SK-N-SH treated with all-trans-retinoic acid at 6 μM for 48 hours (cell line): ENCODE data around the gene KLHL29.

ENCODE experiments used
- ATAC-seq: fragments of 200-7000 bp; cut with Tn5 transposase; 3 replicates; pipeline ENCODE4 v1.9.1; 2020; ENCODE audit warnings: mild to moderate bottlenecking, moderate library complexity
- ARNTL ChIP-seq: fragments of 450-650 bp; formaldehyde crosslinking; IDR thresholded peaks from 2 replicates; pipeline ENCODE4 v1.5.0; 2020; ENCODE audit warnings: low read depth, mild to moderate bottlenecking, moderate library complexity, borderline replicate concordance
- BACH2 ChIP-seq: fragments of 250-450 bp; sonication (Bioruptor Pico); IDR thresholded peaks from 2 replicates; pipeline ENCODE4 v1.9.0; 2021; ENCODE audit warnings: mild to moderate bottlenecking, borderline replicate concordance
- CSDC2 ChIP-seq: fragments of 250-450 bp; sonication (Bioruptor Pico); IDR thresholded peaks from 2 replicates; pipeline ENCODE4 v1.5.0; 2020; ENCODE audit warnings: mild to moderate bottlenecking, moderate library complexity
- ESRRG ChIP-seq: fragments of 250-450 bp; sonication (Bioruptor Pico); IDR thresholded peaks from 2 replicates; pipeline ENCODE4 v1.6.1; 2021; ENCODE audit warnings: mild to moderate bottlenecking
- GLIS3 ChIP-seq: fragments of 250-450 bp; sonication (Bioruptor Pico); IDR thresholded peaks from 2 replicates; pipeline ENCODE4 v1.5.0; 2020; ENCODE audit warnings: mild to moderate bottlenecking, moderate library complexity
- ISL1 ChIP-seq: fragments of 250-450 bp; sonication (Bioruptor Pico); IDR thresholded peaks from 2 replicates; pipeline ENCODE4 v2.1.2; 2022; ENCODE audit warnings: mild to moderate bottlenecking, moderate library complexity
- OSR1 ChIP-seq: fragments of 250-450 bp; sonication (Bioruptor Pico); IDR thresholded peaks from 2 replicates; pipeline ENCODE4 v1.8.0; 2022; ENCODE audit warnings: moderate library complexity, mild to moderate bottlenecking, inconsistent platforms
- PPARA ChIP-seq: fragments of 250-450 bp; sonication (Bioruptor Pico); IDR thresholded peaks from 2 replicates; pipeline ENCODE4 v1.5.0; 2020; ENCODE audit warnings: mild to moderate bottlenecking, borderline replicate concordance
- RARB ChIP-seq: fragments of 250-450 bp; sonication (Bioruptor Pico); IDR thresholded peaks from 2 replicates; pipeline ENCODE4 v1.8.0; 2021; ENCODE audit warnings: mild to moderate bottlenecking, moderate library complexity
- SNAI2 ChIP-seq: fragments of 250-450 bp; sonication (Bioruptor Pico); IDR thresholded peaks from 2 replicates; pipeline ENCODE4 v1.5.0; 2020; ENCODE audit warnings: mild to moderate bottlenecking, moderate library complexity
- TCF4 ChIP-seq: fragments of 250-450 bp; sonication (Bioruptor Pico); IDR thresholded peaks from 2 replicates; pipeline ENCODE4 v1.8.0; 2021; ENCODE audit warnings: mild to moderate bottlenecking, moderate library complexity, borderline replicate concordance
- TOX ChIP-seq: fragments of 250-450 bp; sonication (Bioruptor Pico); IDR thresholded peaks from 2 replicates; pipeline ENCODE4 v1.8.0; 2021; ENCODE audit warnings: mild to moderate bottlenecking, moderate library complexity, borderline replicate concordance
- ZC3H10 ChIP-seq: fragments of 250-450 bp; sonication (Bioruptor Pico); IDR thresholded peaks from 2 replicates; pipeline ENCODE4 v1.5.1; 2021; ENCODE audit warnings: mild to moderate bottlenecking, moderate library complexity
- ZFP3 ChIP-seq: fragments of 250-450 bp; sonication (Bioruptor Pico); IDR thresholded peaks from 2 replicates; pipeline ENCODE4 v1.5.0; 2020; ENCODE audit warnings: mild to moderate bottlenecking, moderate library complexity
- ZFP30 ChIP-seq: fragments of 450-650 bp; formaldehyde crosslinking; IDR thresholded peaks from 2 replicates; pipeline ENCODE4 v1.5.0; 2022; ENCODE audit warnings: mild to moderate bottlenecking, moderate library complexity
- ZNF565 ChIP-seq: fragments of 450-650 bp; formaldehyde crosslinking; conservative IDR thresholded peaks from 2 replicates; pipeline ENCODE4 v1.5.0; 2020; ENCODE audit warnings: low read depth, mild to moderate bottlenecking, moderate library complexity
- ZNF70 ChIP-seq: fragments of 450-650 bp; formaldehyde crosslinking; IDR thresholded peaks from 2 replicates; pipeline ENCODE4 v1.5.0; 2020; ENCODE audit warnings: mild to moderate bottlenecking, moderate library complexity
- ZNF8 ChIP-seq: fragments of 450-650 bp; formaldehyde crosslinking; IDR thresholded peaks from 2 replicates; pipeline ENCODE4 v1.5.0; 2020; ENCODE audit warnings: mild to moderate bottlenecking, moderate library complexity
- TF ChIP-seq, protein P1 (sequence below): fragments of 250-450 bp; sonication (Bioruptor Pico); IDR thresholded peaks from 2 replicates; pipeline ENCODE4 v1.5.0; 2020; ENCODE audit warnings: mild to moderate bottlenecking, moderate library complexity
- TF ChIP-seq, protein P2 (sequence below): fragments of 250-450 bp; sonication (Bioruptor Pico); IDR thresholded peaks from 2 replicates; pipeline ENCODE4 v1.8.0; 2020; ENCODE audit warnings: mild to moderate bottlenecking, moderate library complexity, borderline replicate concordance
- TF ChIP-seq, protein P3 (sequence below): fragments of 250-450 bp; sonication (Bioruptor Pico); IDR thresholded peaks from 2 replicates; pipeline ENCODE4 v1.5.1; 2020; ENCODE audit warnings: low read depth, mild to moderate bottlenecking, moderate library complexity
- TF ChIP-seq, protein P4 (sequence below): fragments of 250-450 bp; sonication (Bioruptor Pico); IDR thresholded peaks from 2 replicates; pipeline ENCODE4 v1.5.1; 2021; ENCODE audit warnings: mild to moderate bottlenecking, moderate library complexity

Gene KLHL29

DNA sequence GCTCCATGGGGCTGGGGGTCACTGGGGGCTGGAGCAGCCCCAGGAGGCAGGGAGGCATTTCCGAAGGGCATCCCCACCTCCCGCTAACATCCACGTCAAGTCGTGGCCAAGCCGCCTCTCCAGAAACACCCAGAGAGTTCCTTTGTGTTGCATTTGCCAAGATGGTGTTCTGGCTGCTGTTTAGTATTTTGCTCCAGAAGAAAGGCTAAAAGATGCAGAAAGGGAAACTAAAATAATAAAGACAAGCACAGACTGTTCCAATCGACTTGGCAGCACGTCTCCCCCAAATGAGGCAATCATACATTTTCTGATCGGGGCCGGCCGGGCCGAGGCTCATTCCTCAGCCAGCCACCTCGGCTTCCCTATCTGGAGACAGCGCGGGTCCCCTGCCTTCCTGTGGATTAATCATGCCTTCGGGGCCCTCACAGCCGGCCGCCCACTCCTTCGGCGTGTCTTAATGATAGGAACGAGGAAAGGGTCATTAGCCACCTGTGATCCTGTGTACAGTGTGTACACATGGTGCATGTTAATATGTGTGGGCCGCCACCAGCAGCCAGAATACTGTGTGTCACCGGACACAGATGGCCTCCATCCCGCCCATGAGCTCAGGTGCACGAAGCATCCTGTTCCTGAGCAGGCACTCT is 169.2 kb downstream of the KLHL29 start:
- no peak for ATAC-seq
- no peak for TF ChIP-seq SNAI2 (CRISPR knock-in tag)
- no peak for TF ChIP-seq TCF4 (CRISPR knock-in tag)
- no peak for TF ChIP-seq RARB (CRISPR knock-in tag)
- TF ChIP-seq BACH2 (CRISPR knock-in tag) = no peak
- no peak for TF ChIP-seq ZNF8 (CRISPR knock-in tag)
- no peak for TF ChIP-seq ZFP30 (CRISPR knock-in tag)
- TF ChIP-seq, protein P1, sequence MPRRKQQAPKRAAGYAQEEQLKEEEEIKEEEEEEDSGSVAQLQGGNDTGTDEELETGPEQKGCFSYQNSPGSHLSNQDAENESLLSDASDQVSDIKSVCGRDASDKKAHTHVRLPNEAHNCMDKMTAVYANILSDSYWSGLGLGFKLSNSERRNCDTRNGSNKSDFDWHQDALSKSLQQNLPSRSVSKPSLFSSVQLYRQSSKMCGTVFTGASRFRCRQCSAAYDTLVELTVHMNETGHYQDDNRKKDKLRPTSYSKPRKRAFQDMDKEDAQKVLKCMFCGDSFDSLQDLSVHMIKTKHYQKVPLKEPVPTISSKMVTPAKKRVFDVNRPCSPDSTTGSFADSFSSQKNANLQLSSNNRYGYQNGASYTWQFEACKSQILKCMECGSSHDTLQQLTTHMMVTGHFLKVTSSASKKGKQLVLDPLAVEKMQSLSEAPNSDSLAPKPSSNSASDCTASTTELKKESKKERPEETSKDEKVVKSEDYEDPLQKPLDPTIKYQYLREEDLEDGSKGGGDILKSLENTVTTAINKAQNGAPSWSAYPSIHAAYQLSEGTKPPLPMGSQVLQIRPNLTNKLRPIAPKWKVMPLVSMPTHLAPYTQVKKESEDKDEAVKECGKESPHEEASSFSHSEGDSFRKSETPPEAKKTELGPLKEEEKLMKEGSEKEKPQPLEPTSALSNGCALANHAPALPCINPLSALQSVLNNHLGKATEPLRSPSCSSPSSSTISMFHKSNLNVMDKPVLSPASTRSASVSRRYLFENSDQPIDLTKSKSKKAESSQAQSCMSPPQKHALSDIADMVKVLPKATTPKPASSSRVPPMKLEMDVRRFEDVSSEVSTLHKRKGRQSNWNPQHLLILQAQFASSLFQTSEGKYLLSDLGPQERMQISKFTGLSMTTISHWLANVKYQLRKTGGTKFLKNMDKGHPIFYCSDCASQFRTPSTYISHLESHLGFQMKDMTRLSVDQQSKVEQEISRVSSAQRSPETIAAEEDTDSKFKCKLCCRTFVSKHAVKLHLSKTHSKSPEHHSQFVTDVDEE = no peak
- TF ChIP-seq, protein P2, sequence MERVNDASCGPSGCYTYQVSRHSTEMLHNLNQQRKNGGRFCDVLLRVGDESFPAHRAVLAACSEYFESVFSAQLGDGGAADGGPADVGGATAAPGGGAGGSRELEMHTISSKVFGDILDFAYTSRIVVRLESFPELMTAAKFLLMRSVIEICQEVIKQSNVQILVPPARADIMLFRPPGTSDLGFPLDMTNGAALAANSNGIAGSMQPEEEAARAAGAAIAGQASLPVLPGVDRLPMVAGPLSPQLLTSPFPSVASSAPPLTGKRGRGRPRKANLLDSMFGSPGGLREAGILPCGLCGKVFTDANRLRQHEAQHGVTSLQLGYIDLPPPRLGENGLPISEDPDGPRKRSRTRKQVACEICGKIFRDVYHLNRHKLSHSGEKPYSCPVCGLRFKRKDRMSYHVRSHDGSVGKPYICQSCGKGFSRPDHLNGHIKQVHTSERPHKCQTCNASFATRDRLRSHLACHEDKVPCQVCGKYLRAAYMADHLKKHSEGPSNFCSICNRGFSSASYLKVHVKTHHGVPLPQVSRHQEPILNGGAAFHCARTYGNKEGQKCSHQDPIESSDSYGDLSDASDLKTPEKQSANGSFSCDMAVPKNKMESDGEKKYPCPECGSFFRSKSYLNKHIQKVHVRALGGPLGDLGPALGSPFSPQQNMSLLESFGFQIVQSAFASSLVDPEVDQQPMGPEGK = no peak
- no peak for TF ChIP-seq ZFP3 (CRISPR knock-in tag)
- no peak for TF ChIP-seq ISL1 (CRISPR knock-in tag)
- TF ChIP-seq OSR1 (CRISPR knock-in tag) = no peak
- no peak for TF ChIP-seq ZNF565 (CRISPR knock-in tag)
- no peak for TF ChIP-seq CSDC2 (CRISPR knock-in tag)
- no peak for TF ChIP-seq ZNF70
- no peak for TF ChIP-seq GLIS3
- TF ChIP-seq, protein P3, sequence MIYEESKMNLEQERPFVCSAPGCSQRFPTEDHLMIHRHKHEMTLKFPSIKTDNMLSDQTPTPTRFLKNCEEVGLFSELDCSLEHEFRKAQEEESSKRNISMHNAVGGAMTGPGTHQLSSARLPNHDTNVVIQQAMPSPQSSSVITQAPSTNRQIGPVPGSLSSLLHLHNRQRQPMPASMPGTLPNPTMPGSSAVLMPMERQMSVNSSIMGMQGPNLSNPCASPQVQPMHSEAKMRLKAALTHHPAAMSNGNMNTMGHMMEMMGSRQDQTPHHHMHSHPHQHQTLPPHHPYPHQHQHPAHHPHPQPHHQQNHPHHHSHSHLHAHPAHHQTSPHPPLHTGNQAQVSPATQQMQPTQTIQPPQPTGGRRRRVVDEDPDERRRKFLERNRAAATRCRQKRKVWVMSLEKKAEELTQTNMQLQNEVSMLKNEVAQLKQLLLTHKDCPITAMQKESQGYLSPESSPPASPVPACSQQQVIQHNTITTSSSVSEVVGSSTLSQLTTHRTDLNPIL (CRISPR knock-in tag) = no peak
- no peak for TF ChIP-seq TOX (CRISPR knock-in tag)
- TF ChIP-seq ZC3H10 (CRISPR knock-in tag) = no peak
- no peak for TF ChIP-seq ESRRG

DNA sequence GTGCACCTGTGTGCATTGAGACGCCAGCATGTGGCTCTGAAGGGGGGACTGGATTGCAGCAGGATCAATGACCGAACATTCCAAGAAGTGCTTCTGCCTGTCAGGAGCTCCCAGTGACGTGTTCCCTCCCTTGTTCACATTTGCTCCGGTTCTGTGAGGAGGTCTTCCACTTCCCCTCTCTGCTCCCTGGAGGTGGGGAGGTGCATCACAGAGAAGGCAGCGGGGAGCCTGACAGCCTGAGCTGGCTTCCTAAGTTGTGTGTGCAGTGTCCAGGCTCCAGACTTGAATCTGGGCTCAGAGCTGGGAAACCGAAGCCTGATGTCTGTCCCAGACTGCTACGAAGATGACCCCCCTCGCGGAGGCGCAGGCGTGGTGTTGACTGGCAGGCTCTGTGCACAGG is 171.0 kb downstream of the KLHL29 start:
- no peak for TF ChIP-seq TCF4 (CRISPR knock-in tag)
- no peak for TF ChIP-seq GLIS3
- TF ChIP-seq ISL1 (CRISPR knock-in tag) = no peak
- TF ChIP-seq, protein P3 (CRISPR knock-in tag) = no peak
- no peak for TF ChIP-seq PPARA (CRISPR knock-in tag)
- TF ChIP-seq ZC3H10 (CRISPR knock-in tag) = no peak
- TF ChIP-seq ARNTL (CRISPR knock-in tag) = no peak
- TF ChIP-seq, protein P4, sequence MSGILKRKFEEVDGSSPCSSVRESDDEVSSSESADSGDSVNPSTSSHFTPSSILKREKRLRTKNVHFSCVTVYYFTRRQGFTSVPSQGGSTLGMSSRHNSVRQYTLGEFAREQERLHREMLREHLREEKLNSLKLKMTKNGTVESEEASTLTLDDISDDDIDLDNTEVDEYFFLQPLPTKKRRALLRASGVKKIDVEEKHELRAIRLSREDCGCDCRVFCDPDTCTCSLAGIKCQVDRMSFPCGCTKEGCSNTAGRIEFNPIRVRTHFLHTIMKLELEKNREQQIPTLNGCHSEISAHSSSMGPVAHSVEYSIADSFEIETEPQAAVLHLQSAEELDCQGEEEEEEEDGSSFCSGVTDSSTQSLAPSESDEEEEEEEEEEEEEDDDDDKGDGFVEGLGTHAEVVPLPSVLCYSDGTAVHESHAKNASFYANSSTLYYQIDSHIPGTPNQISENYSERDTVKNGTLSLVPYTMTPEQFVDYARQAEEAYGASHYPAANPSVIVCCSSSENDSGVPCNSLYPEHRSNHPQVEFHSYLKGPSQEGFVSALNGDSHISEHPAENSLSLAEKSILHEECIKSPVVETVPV (CRISPR knock-in tag) = no peak
- TF ChIP-seq, protein P2 = no peak
- TF ChIP-seq, protein P1 = no peak
- TF ChIP-seq ZFP30 (CRISPR knock-in tag) = no peak
- TF ChIP-seq ZNF70 = no peak
- no peak for TF ChIP-seq RARB (CRISPR knock-in tag)
- TF ChIP-seq ZNF565 (CRISPR knock-in tag) = no peak
- TF ChIP-seq OSR1 (CRISPR knock-in tag) = no peak
- no peak for TF ChIP-seq ZNF8 (CRISPR knock-in tag)
- TF ChIP-seq ZFP3 (CRISPR knock-in tag) = no peak
- TF ChIP-seq ESRRG = no peak
- ATAC-seq = no peak
